ENCODE results near the gene ARIH2.
A peak's percentile ranks its signal among the peaks of the same experiment; 100 is the strongest.
"Not testable (repeated sequence)": the region's sequence is repeated elsewhere in the genome, so short reads cannot be mapped to it uniquely, and the experiment has no call there.

Gene ARIH2

GRCh38 chr3:49004352-49005302, 86.0 kb downstream of the ARIH2 start:
- DNase-seq (ENCODE audit: low read depth in 2 of 2) = no peak

DNA sequence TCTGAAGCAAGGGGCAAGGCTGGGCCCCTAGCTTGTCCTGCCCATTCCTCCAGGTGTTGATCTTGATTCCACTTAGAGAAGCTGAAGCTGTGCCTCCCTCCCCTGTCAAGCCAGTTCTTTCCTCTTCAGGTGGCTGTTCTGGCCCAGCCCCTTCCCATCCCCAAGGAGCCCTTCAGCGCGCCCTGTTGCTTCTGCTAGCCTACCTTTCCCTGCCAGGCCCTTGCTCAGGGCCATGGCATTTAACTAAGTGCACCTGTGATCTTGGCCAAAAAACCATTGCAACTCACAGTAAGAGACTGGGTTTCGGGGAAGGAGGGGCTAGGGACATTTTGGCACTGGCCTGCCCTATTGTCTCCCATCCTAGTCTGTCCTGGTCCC, 86.7 kb downstream of the ARIH2 start:
- no peak for DNase-seq (ENCODE audit: low read depth in 2 of 2)

GRCh38 chr3:49005998-49006397, 87.4 kb downstream of the ARIH2 start:
- DNase-seq (ENCODE audit: low read depth in 2 of 2) = no peak

- DNase-seq (ENCODE audit: low read depth in 2 of 2) = no peak
These were observed 87.9 kb downstream of the ARIH2 start for GRCh38 chr3:49006408-49007067.

DNA sequence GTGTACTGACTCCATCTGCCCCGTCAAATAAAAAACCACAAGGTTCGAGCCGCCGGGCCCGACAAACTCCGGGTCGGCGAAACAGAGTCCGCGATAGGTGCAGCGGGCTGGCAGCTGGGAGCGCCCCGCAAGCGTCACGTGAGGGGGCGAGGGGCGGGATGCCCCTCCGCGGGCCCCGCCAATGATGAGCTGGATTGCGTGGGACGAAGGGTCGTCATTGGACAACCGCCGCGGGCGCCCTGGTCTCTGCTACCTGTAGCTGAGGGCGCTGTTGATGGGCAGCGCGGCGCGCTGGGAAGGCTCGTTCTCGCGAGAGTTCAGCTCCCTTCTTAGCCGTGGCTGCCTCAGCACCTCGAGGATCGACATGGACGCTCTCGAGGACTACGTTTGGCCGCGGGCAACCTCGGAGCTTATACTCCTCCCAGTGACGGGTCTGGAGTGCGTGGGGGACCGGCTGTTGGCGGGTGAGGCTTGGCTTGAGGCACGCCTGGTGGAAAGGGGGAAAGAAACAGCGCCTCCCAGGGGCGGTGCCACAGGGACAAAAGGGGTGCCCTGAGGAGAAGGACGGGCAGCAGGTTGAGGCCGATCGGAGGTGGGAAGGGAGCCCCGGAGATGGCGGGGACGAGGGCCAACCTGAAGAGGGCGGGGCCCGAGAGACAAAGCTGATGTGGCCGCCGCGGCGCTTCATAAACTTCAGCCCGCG, 88.6 kb downstream of the ARIH2 start, which contains the start of gene WDR6:
WDR6 (plus strand) TSS at position 324 of the 703 bp plus-strand sequence; CDS start at position 365, 41 bp downstream.
- peak; percentile 95 to 99 for DNase-seq (ENCODE audit: low read depth in 2 of 2)

DNA sequence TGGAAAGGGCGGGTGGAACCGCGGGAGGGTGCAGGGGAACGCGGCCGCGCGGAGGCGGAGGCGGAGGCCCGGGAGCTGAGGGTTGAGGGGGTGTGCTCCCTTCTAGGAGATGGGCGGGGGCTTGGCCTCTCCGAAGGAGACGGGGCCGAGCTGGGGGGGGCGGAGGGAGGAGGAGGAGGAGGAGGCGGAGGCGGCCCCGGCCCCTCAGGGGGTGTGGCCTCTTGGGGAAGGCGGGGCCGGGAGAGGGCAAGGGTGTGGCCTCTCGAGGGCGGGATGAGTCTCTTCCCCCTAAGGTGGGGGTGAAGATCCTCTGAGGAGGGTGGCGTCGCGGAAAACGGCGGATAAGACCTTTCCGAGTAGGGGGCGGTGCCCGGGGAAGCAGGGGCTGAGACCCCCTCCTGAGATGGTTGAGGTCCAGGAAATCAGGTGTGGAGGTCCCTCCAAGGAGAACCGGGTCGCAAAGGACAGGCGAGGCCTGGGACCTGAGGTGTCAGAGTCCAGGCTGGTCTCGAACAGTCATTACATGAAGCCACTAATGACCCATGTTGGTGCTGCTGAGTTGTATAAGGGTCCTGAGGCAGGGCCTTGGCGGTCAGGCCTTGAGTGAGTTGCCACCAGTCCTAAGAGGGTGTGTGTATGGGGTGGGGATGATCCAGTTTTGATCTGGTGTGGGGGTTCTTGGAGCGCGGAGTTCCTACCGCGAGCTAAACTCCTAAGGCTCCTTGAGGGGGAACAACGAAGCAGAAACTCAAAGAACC, 89.3 kb downstream of the ARIH2 start:
- peak; percentile 78 to 80 for DNase-seq (ENCODE audit: low read depth in 2 of 2)

GRCh38 chr3:49008627-49009026, 90.0 kb downstream of the ARIH2 start:
- DNase-seq (ENCODE audit: low read depth in 2 of 2) = not testable (repeated sequence)

DNA sequence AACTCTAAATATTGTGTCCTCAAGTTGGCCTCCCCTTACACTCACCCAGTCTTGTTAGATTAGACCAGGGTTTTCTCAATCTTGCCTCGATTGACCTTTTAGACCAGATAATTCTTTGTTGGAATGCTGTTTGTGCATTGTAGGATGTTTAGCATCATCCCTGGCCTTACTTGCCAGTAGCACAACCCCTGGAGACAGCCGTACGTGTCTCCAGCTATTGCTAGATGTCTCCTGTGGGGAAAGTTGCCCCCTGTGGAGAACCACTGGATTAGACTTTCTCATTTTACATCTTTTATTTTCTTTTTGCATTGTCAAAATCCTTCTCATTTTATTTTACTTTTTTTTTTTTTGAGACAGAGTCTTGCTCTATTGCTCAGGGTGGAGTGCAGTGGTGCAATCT, 90.8 kb downstream of the ARIH2 start:
- DNase-seq (ENCODE audit: low read depth in 2 of 2) = no peak

DNA sequence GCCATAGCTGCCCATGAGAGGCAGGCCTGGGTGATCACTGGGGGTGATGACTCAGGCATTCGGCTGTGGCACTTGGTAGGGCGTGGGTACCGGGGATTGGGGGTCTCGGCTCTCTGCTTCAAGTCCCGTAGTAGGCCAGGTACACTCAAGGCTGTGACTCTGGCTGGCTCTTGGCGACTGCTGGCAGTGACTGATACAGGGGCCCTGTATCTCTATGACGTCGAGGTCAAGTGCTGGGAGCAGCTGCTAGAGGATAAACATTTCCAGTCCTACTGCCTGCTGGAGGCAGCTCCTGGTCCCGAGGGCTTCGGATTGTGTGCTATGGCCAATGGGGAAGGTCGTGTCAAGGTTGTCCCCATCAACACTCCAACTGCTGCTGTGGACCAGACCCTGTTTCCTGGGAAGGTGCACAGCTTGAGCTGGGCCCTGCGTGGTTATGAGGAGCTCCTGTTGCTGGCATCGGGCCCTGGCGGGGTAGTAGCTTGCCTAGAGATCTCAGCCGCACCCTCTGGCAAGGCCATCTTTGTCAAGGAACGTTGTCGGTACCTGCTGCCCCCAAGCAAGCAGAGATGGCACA, 93.9 kb downstream of the ARIH2 start:
- no peak for DNase-seq (ENCODE audit: low read depth in 2 of 2)

GRCh38 chr3:49013113-49013737, 94.6 kb downstream of the ARIH2 start:
- no peak for DNase-seq (ENCODE audit: low read depth in 2 of 2)

DNA sequence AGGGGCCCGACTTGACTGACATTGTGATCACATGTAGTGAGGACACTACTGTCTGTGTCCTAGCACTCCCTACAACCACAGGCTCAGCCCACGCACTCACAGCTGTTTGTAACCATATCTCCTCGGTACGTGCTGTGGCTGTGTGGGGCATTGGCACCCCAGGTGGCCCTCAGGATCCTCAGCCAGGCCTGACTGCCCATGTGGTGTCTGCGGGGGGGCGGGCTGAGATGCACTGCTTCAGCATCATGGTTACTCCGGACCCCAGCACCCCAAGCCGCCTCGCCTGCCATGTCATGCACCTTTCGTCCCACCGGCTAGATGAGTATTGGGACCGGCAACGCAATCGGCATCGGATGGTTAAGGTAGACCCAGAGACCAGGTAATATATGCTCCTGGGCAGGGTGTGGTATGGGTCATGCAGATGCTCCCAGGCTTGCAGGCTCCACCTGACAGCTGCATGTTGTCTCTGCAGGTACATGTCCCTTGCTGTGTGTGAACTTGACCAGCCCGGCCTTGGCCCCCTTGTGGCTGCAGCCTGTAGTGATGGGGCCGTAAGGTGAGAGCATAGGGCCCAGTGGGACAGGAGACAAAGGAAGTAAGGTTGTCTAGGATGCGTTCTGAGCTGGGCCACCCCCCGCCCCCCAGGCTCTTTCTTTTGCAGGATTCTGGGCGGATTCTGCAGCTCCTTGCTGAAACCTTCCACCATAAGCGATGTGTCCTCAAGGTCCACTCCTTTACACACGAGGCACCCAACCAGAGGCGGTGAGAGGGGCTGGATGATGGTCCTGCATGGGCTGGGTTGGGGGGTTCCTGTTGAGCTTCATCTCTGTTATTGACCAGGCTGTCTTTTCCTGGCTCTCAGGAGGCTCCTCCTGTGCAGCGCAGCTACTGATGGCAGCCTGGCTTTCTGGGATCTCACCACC, 95.4 kb downstream of the ARIH2 start:
- no peak for DNase-seq (ENCODE audit: low read depth in 2 of 2)

- no peak for DNase-seq (ENCODE audit: low read depth in 2 of 2)
These were observed 96.4 kb downstream of the ARIH2 start for GRCh38 chr3:49015072-49015471.

DNA sequence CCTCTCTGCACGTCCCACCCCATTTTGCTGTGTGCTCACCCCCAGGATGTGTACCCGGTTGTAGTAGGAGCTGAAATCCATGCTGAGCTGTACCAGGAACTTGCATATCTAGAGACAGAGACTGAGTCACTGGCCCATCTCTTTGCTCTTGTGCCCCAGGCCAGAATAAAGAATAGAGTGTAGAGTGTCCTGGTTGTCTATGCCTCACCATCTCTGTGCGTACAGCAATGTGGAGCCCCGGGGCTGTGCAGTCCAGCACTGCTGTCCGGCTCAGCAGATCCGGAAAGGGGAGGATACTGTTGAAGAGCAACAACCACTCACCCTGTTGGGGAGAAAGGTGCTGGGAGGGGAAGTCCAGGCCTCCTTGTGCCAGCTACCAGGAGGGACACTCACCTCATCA, 97.1 kb downstream of the ARIH2 start:
- no peak for DNase-seq (ENCODE audit: low read depth in 2 of 2)

DNA sequence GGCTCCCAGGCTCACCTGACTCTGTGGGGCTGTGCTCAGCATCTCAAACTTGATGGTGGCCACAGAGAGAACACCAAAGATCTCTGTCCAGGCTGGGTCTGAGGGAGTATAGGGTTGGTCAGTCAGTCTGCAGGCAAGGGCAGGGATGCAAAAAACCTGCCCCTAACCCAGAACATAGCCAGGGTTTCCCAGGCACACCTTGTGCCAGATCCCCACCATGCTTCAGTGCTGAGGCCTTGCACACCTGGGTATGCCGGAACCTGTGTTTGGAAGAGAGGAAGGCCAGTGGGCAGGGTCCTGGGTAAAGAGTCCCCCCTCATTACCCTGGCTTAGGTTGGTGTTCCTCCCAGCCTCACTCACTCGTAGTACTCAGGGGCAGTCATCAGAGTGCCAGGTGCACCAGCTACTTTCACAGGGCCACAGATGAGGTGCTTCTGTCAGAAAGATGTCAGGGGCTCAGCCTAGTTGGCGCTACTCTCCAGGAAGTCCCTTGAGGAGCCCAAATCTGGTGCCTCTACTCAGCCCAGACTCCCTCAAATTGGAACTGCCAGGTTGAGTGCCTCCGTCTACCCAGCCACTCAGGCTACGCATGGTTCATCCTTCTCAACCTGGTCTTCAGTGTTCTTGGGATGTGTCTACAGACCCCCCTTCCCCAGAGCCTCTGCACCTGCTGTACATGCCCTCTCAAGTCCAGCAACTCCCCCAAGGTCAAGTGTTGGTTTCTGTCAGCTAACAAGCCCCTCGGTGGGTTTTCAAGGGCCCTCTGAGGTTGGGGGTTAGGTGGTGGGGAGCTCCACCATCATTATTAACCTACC, 98.0 kb downstream of the ARIH2 start:
- DNase-seq (ENCODE audit: low read depth in 2 of 2) = no peak

GRCh38 chr3:49017229-49017970, 98.8 kb downstream of the ARIH2 start:
- no peak for DNase-seq (ENCODE audit: low read depth in 2 of 2)

DNA sequence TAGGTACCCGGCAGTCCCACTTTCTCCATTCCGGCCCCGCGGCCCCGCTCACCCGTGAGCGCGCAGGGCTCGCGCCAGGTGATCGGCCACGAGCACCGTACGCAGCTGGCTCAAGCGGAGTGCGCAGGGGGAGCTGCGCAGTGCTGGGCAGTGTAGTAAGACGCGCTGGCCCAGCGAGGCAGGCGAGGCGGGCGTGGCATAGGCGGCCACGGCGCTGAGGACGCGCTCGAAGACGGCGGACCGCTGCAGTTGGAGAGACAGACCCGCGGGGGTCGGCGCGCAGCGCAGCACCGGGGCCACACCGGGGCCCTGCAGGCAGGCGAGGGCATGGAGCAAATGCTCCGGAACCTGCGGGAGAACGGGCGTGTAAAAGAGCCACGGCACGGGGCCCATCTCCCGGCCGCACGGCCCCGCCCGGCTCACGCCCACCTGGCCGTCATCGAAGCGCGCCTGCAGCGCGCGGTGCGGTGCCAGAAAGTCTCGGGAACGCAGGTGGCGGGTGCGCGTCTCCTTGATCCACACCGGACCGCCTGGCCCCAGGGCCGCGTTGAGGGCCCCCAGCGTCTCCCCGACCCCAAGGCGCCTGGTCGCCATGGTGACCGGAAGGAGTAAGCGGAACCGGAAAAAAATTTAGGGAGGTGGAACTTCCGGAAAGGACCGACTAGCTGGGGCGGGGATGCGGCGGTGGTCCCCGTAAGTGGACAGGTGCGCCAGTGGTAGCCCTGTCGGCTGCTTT, 99.5 kb downstream of the ARIH2 start, which contains the start of gene DALRD3:
DALRD3 (minus strand) TSS at position 610 of the 736 bp plus-strand sequence; CDS start at position 594, 16 bp downstream.
- peak in 1 of 2 donors; percentile 47 for DNase-seq (ENCODE audit: low read depth in 2 of 2)

DNA sequence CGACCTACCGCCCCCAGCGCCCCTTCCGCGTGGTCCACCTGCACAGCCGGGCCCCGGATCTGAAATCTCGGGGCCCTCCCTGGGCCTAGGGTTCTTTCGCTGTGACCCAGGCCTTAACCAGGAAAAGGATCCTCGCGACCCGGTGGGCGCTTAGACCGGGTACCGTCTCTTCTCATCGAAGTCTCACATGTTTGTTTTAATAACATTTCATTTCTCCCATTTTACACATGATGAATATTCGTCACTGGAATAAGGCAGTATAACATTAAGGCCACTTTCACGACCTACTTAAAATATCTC, 100.0 kb downstream of the ARIH2 start:
- no peak for DNase-seq (ENCODE audit: low read depth in 2 of 2)

All from stimulated activated CD8-positive, alpha-beta memory T cell treated with anti-CD3 and anti-CD28 coated beads, Interleukin-15, amount 100 ng/mL, for 48 hours (primary cell).